Measurements from ENCODE around the gene GRK2.

The GRK2 gene

GRCh38 chr11:67298786-67299185 is 32.5 kb downstream of the GRK2 start:
- no peak for TF ChIP-seq POLR2AphosphoS5 (IDR thresholded peaks at IDR 0.05; ENCODE audit: low read depth, low read length)
- no peak for TF ChIP-seq TAF1 (IDR thresholded peaks at IDR 0.05; ENCODE audit: borderline replicate concordance, low read depth, low read length)
- no peak for TF ChIP-seq POLR2A (IDR thresholded peaks at IDR 0.05; ENCODE audit: low read depth, low read length)
- FAIRE-seq, result no peak
- no peak for DNase-seq (ENCODE audit: insufficient read length)

GRCh38 chr11:67299471-67300191 is 33.4 kb downstream of the GRK2 start:
- FAIRE-seq (no peak), DNase-seq (ENCODE audit: insufficient read length) (no peak)
- no peak for TF ChIP-seq POLR2A (IDR thresholded peaks at IDR 0.05; ENCODE audit: low read depth, low read length)
- TF ChIP-seq TAF1 (IDR thresholded peaks at IDR 0.05; ENCODE audit: borderline replicate concordance, low read depth, low read length), result no peak
- TF ChIP-seq POLR2AphosphoS5 (IDR thresholded peaks at IDR 0.05; ENCODE audit: low read depth, low read length), result no peak; the same call in 1 of the 2 replicates

GRCh38 chr11:67300256-67300755 is 34.0 kb downstream of the GRK2 start:
- TF ChIP-seq POLR2A (IDR thresholded peaks at IDR 0.05; ENCODE audit: low read depth, low read length) (no peak), TAF1 (IDR thresholded peaks at IDR 0.05; ENCODE audit: borderline replicate concordance, low read depth, low read length) (no peak), POLR2AphosphoS5 (IDR thresholded peaks at IDR 0.05; ENCODE audit: low read depth, low read length) (no peak)
- DNase-seq (ENCODE audit: insufficient read length) (no peak), FAIRE-seq (no peak)

GRCh38 chr11:67300756-67301312 is 34.6 kb downstream of the GRK2 start:
- FAIRE-seq, result no peak
- TF ChIP-seq POLR2AphosphoS5 (IDR thresholded peaks at IDR 0.05; ENCODE audit: low read depth, low read length) (0 out of 2 replicates have a peak, but pooled peaks have one; percentile 38), TAF1 (IDR thresholded peaks at IDR 0.05; ENCODE audit: borderline replicate concordance, low read depth, low read length) (no peak), POLR2A (IDR thresholded peaks at IDR 0.05; ENCODE audit: low read depth, low read length) (no peak)
- no peak for DNase-seq (ENCODE audit: insufficient read length)

- FAIRE-seq (no peak), DNase-seq (ENCODE audit: insufficient read length) (no peak)
- no peak for TF ChIP-seq POLR2A (IDR thresholded peaks at IDR 0.05; ENCODE audit: low read depth, low read length)
- TF ChIP-seq POLR2AphosphoS5 (IDR thresholded peaks at IDR 0.05; ENCODE audit: low read depth, low read length), result no peak
- no peak for TF ChIP-seq TAF1 (IDR thresholded peaks at IDR 0.05; ENCODE audit: borderline replicate concordance, low read depth, low read length)
Measured at GRCh38 chr11:67301313-67301921, 35.1 kb downstream of the GRK2 start.

- DNase-seq (ENCODE audit: insufficient read length) (peak; percentile 13), FAIRE-seq (no peak)
- TF ChIP-seq POLR2A (IDR thresholded peaks at IDR 0.05; ENCODE audit: low read depth, low read length) (no peak), TAF1 (IDR thresholded peaks at IDR 0.05; ENCODE audit: borderline replicate concordance, low read depth, low read length) (no peak), POLR2AphosphoS5 (IDR thresholded peaks at IDR 0.05; ENCODE audit: low read depth, low read length) (no peak)
Measured at GRCh38 chr11:67301951-67302516, 35.8 kb downstream of the GRK2 start.

GRCh38 chr11:67302571-67303131 is 36.4 kb downstream of the GRK2 start:
- DNase-seq (ENCODE audit: insufficient read length) (no peak), FAIRE-seq (no peak)
- TF ChIP-seq POLR2AphosphoS5 (IDR thresholded peaks at IDR 0.05; ENCODE audit: low read depth, low read length) (0 out of 2 replicates have a peak, but pooled peaks have one; percentile 23), TAF1 (IDR thresholded peaks at IDR 0.05; ENCODE audit: borderline replicate concordance, low read depth, low read length) (no peak)

GRCh38 chr11:67303132-67303834 is 37.0 kb downstream of the GRK2 start, which contains the start of gene SSH3:
TSS of gene SSH3 (plus strand) at chr11:67303530. CDS start at chr11:67303626, 96 bp downstream.
- DNase-seq (ENCODE audit: insufficient read length) (no peak), FAIRE-seq (no peak)
- TF ChIP-seq POLR2AphosphoS5 (IDR thresholded peaks at IDR 0.05; ENCODE audit: low read depth, low read length) (no peak), POLR2A (IDR thresholded peaks at IDR 0.05; ENCODE audit: low read depth, low read length) (peak; percentile 17; the same call in 1 of the 2 replicates)

GRCh38 chr11:67303835-67304411 is 37.6 kb downstream of the GRK2 start:
- no peak for TF ChIP-seq POLR2AphosphoS5 (IDR thresholded peaks at IDR 0.05; ENCODE audit: low read depth, low read length)
- TF ChIP-seq TAF1 (IDR thresholded peaks at IDR 0.05; ENCODE audit: borderline replicate concordance, low read depth, low read length), result no peak
- no peak for TF ChIP-seq POLR2A (IDR thresholded peaks at IDR 0.05; ENCODE audit: low read depth, low read length)
- no peak for DNase-seq (ENCODE audit: insufficient read length)
- FAIRE-seq, result no peak

- TF ChIP-seq POLR2A (IDR thresholded peaks at IDR 0.05; ENCODE audit: low read depth, low read length) (no peak), POLR2AphosphoS5 (IDR thresholded peaks at IDR 0.05; ENCODE audit: low read depth, low read length) (no peak), TAF1 (IDR thresholded peaks at IDR 0.05; ENCODE audit: borderline replicate concordance, low read depth, low read length) (no peak)
- DNase-seq (ENCODE audit: insufficient read length) (no peak), FAIRE-seq (no peak)
Measured at GRCh38 chr11:67304511-67305113, 38.3 kb downstream of the GRK2 start.

Measured in GM12892 (cell line).